ENCODE results near the gene ARHGAP1. TPM values are rescaled to one million over a fixed set of nuclear protein-coding genes. Genes with fewer than 3 reads are reported as not detected.

ARHGAP1 gene
- total and polyA plus RNA-seq, 2 of the 13 experiments (the other 11 are each of a cell fraction or from before 2014, with no cell fraction given) = 18.6 to 30.3 TPM

- TF ChIP-seq ZNF484 (CRISPR knock-in tag; IDR thresholded peaks at IDR 0.05; ENCODE audit: borderline replicate concordance, low read depth) (no peak), ZNF558 (CRISPR knock-in tag; IDR thresholded peaks at IDR 0.05; ENCODE audit: borderline replicate concordance) (no peak), RXRA (CRISPR knock-in tag; IDR thresholded peaks at IDR 0.05) (0 out of 2 replicates have a peak, but pooled peaks have one; percentile 31), ZBTB42 (CRISPR knock-in tag; IDR thresholded peaks at IDR 0.05) (no peak), ZNF615 (CRISPR knock-in tag; IDR thresholded peaks at IDR 0.05; ENCODE audit: borderline replicate concordance) (no peak), DR1 (CRISPR knock-in tag; IDR thresholded peaks at IDR 0.05) (no peak), ZSCAN20 (CRISPR knock-in tag; IDR thresholded peaks at IDR 0.05; ENCODE audit: borderline replicate concordance) (no peak), ZNF251 (CRISPR knock-in tag; IDR thresholded peaks at IDR 0.05) (no peak), MTF1 (CRISPR knock-in tag; IDR thresholded peaks at IDR 0.05) (no peak), ZNF850 (CRISPR knock-in tag; conservative IDR thresholded peaks at IDR 0.05) (no peak), ZNF563 (CRISPR knock-in tag; IDR thresholded peaks at IDR 0.05) (no peak), RFX5 (IDR thresholded peaks at IDR 0.05; ENCODE audit: low read depth, low read length) (no peak), ZSCAN31 (CRISPR knock-in tag; IDR thresholded peaks at IDR 0.05; ENCODE audit: low read depth) (no peak)
- TF ChIP-seq, protein P1, sequence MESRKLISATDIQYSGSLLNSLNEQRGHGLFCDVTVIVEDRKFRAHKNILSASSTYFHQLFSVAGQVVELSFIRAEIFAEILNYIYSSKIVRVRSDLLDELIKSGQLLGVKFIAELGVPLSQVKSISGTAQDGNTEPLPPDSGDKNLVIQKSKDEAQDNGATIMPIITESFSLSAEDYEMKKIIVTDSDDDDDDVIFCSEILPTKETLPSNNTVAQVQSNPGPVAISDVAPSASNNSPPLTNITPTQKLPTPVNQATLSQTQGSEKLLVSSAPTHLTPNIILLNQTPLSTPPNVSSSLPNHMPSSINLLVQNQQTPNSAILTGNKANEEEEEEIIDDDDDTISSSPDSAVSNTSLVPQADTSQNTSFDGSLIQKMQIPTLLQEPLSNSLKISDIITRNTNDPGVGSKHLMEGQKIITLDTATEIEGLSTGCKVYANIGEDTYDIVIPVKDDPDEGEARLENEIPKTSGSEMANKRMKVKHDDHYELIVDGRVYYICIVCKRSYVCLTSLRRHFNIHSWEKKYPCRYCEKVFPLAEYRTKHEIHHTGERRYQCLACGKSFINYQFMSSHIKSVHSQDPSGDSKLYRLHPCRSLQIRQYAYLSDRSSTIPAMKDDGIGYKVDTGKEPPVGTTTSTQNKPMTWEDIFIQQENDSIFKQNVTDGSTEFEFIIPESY (CRISPR knock-in tag; IDR thresholded peaks at IDR 0.05) = peak; percentile 79; the same call in 1 of the 2 replicates
- TF ChIP-seq, protein P2, sequence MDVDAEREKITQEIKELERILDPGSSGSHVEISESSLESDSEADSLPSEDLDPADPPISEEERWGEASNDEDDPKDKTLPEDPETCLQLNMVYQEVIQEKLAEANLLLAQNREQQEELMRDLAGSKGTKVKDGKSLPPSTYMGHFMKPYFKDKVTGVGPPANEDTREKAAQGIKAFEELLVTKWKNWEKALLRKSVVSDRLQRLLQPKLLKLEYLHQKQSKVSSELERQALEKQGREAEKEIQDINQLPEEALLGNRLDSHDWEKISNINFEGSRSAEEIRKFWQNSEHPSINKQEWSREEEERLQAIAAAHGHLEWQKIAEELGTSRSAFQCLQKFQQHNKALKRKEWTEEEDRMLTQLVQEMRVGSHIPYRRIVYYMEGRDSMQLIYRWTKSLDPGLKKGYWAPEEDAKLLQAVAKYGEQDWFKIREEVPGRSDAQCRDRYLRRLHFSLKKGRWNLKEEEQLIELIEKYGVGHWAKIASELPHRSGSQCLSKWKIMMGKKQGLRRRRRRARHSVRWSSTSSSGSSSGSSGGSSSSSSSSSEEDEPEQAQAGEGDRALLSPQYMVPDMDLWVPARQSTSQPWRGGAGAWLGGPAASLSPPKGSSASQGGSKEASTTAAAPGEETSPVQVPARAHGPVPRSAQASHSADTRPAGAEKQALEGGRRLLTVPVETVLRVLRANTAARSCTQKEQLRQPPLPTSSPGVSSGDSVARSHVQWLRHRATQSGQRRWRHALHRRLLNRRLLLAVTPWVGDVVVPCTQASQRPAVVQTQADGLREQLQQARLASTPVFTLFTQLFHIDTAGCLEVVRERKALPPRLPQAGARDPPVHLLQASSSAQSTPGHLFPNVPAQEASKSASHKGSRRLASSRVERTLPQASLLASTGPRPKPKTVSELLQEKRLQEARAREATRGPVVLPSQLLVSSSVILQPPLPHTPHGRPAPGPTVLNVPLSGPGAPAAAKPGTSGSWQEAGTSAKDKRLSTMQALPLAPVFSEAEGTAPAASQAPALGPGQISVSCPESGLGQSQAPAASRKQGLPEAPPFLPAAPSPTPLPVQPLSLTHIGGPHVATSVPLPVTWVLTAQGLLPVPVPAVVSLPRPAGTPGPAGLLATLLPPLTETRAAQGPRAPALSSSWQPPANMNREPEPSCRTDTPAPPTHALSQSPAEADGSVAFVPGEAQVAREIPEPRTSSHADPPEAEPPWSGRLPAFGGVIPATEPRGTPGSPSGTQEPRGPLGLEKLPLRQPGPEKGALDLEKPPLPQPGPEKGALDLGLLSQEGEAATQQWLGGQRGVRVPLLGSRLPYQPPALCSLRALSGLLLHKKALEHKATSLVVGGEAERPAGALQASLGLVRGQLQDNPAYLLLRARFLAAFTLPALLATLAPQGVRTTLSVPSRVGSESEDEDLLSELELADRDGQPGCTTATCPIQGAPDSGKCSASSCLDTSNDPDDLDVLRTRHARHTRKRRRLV (CRISPR knock-in tag; IDR thresholded peaks at IDR 0.05) = no peak
These were observed 4.2 kb downstream of the ARHGAP1 start (continued) for GRCh38 chr11:46696212-46696558.

Measured in HepG2 (cell line).